Esophagus muscularis mucosa (tissue), 4 donors: ENCODE measurements around the gene FANCE. TPM values are rescaled to one million over a fixed set of nuclear protein-coding genes. Genes with fewer than 3 reads are reported as not detected.

Experiments
- DNase-seq: peaks from one replicate; pipeline ENCODE4 v3.0.0-alpha.2; 2017; ENCODE audit errors: extremely low spot score
- H3K27ac ChIP-seq, 4 donors: fragments of 200-600 bp; sonication (generic); replicated peaks in 1 of 4; 1 replicate in 3 of 4; 2 replicates in 1 of 4; pipeline ENCODE4 v1.5.1; 2016 to 2019; ENCODE audit warnings: mild to moderate bottlenecking in 1 of 4
- H3K27me3 ChIP-seq, 4 donors: fragments of 200-600 bp; sonication (generic); one replicate each; pipeline versions ENCODE4 v1.5.1 to v1.6.0; 2016 to 2019
- H3K36me3 ChIP-seq, 4 donors: fragments of 200-600 bp; sonication (generic); one replicate each; pipeline ENCODE4 v1.5.1; 2016 to 2019
- H3K4me1 ChIP-seq, 4 donors: fragments of 200-600 bp; sonication (generic); one replicate each; pipeline ENCODE4 v1.5.1; 2016 to 2019
- H3K4me3 ChIP-seq, 4 donors: fragments of 200-600 bp; sonication (generic); 1 replicate in 2 of 4; 2 replicates in 2 of 4; pipeline ENCODE4 v1.5.1; 2016 to 2019; ENCODE audit warnings: mild to moderate bottlenecking in 4 of 4, moderate library complexity in 1 of 4
- H3K9me3 ChIP-seq, 4 donors: fragments of 200-600 bp; sonication (generic); 1 replicate in 3 of 4; 2 replicates in 1 of 4; pipeline ENCODE4 v1.5.1; 2016 to 2019
- CTCF ChIP-seq, 3 experiments: fragments of 200-600 bp in 2 of 3; fragments of 450-650 bp in 1 of 3; sonication (generic) in 2 of 3; IDR thresholded peaks; one replicate each; pipeline ENCODE4 v1.5.1; 2017 to 2019; ENCODE audit warnings: antibody characterized with exemption in 3 of 3, mild to moderate bottlenecking in 2 of 3, moderate library complexity in 1 of 3
- EP300 ChIP-seq: sonication (generic); formaldehyde crosslinking; IDR thresholded peaks from one replicate; pipeline ENCODE4 v1.6.1; 2017; ENCODE audit warnings: antibody characterized with exemption
- POLR2A ChIP-seq: fragments of 450-650 bp; IDR thresholded peaks from one replicate; pipeline ENCODE4 v1.6.1; 2017; ENCODE audit warnings: antibody characterized with exemption, moderate library complexity, mild to moderate bottlenecking, low read depth
- POLR2AphosphoS5 ChIP-seq, 2 donors: sonication (generic); formaldehyde crosslinking; IDR thresholded peaks; one replicate each; pipeline ENCODE4 v1.6.1; 2017; ENCODE audit warnings: antibody characterized with exemption in 2 of 2
- WGBS: methylation state at CpG from one replicate; pipeline ENCODE4 v1.1.5; 2018; 5-methylcytosine and 5-hydroxymethylcytosine counted together
- intact Hi-C: fragments of 100-400 bp; cut with DNase I; formaldehyde crosslinking; loops from one replicate; pipeline ENCODE4 v1.15.1; 2023
- total RNA-seq, 4 donors: library from RNA; depleted of rRNA; stranded (reverse); fragments of >200 nt; gene quantifications; one replicate each; pipeline versions ENCODE4 v1.1.0 to v1.2.1, GENCODE V29; 2016

Gene FANCE
- total RNA-seq, 4 donors from 2014 or later = 1.7 to 6.3 (median 5.0) TPM

- TF ChIP-seq CTCF (IDR thresholded peaks at IDR 0.05) = no peak
- Histone ChIP-seq H3K4me1 (peaks cover 23 to 42% (median 33%) of the 10 kb centered on the region in 4 donors), H3K27me3 (no peaks in the 10 kb centered on the region), H3K9me3 (no peaks in the 10 kb centered on the region), H3K4me3 (peak overlapping the region; percentile 67 to 82 (median 70)), H3K36me3 (peaks cover 0 to 29% (median 23%) of the 10 kb centered on the region in 4 donors), H3K27ac (peak overlapping the region in 2 of 4 donors; percentile 74 to 80)
- intact Hi-C loops = no loop called here
- WGBS = 20% methylated on average over 3 of the region's 3 CpGs
- no peak for DNase-seq
Observed at GRCh38 chr6:35453236-35453635, 1.1 kb downstream of the FANCE start.

- 85% methylated on average over 9 of the region's 9 CpGs for WGBS
- Histone ChIP-seq H3K4me3 (no peak overlapping the region), H3K9me3 (no peaks in the 10 kb centered on the region), H3K27ac (no peak overlapping the region), H3K4me1 (peaks cover 23 to 36% (median 31%) of the 10 kb centered on the region in 4 donors), H3K27me3 (no peaks in the 10 kb centered on the region), H3K36me3 (peaks cover 2 to 42% (median 28%) of the 10 kb centered on the region in 4 donors)
- DNase-seq = no peak
- intact Hi-C loops = no loop called here
- TF ChIP-seq POLR2A = no peak
- TF ChIP-seq CTCF (IDR thresholded peaks at IDR 0.05) = no peak
- no peak for TF ChIP-seq EP300
- TF ChIP-seq POLR2AphosphoS5 (IDR thresholded peaks at IDR 0.05) = no peak
Observed at GRCh38 chr6:35454391-35455110, 2.4 kb downstream of the FANCE start.

GRCh38 chr6:35457907-35458306, 5.8 kb downstream of the FANCE start:
- Histone ChIP-seq H3K27me3 (no peaks in the 10 kb centered on the region), H3K36me3 (peaks cover 4 to 61% (median 37%) of the 10 kb centered on the region in 4 donors), H3K4me3 (no peak overlapping the region), H3K27ac (no peak overlapping the region), H3K4me1 (peaks cover 8 to 18% (median 16%) of the 10 kb centered on the region in 4 donors), H3K9me3 (no peaks in the 10 kb centered on the region)
- DNase-seq = no peak
- TF ChIP-seq EP300 = no peak
- TF ChIP-seq POLR2A = no peak
- no peak for TF ChIP-seq POLR2AphosphoS5 (IDR thresholded peaks at IDR 0.05)
- TF ChIP-seq CTCF (IDR thresholded peaks at IDR 0.05) = no peak
- WGBS = 81% methylated on average over 4 of the region's 4 CpGs
- intact Hi-C loops = no loop called here

- Histone ChIP-seq H3K36me3 (peaks cover 4 to 57% (median 32%) of the 10 kb centered on the region in 4 donors), H3K27me3 (no peaks in the 10 kb centered on the region), H3K27ac (no peak overlapping the region), H3K4me3 (no peak overlapping the region), H3K4me1 (no peaks in the 10 kb centered on the region), H3K9me3 (no peaks in the 10 kb centered on the region)
- 96% methylated on average over 3 of the region's 3 CpGs for WGBS
- no peak for DNase-seq
- intact Hi-C loops = no loop called here
- TF ChIP-seq POLR2AphosphoS5 (IDR thresholded peaks at IDR 0.05) (no peak), POLR2A (no peak), EP300 (no peak), CTCF (IDR thresholded peaks at IDR 0.05) (no peak)
Observed at GRCh38 chr6:35461270-35461669, 9.1 kb downstream of the FANCE start.

GRCh38 chr6:35463292-35463691, 11.2 kb downstream of the FANCE start:
- DNase-seq = no peak
- Histone ChIP-seq H3K4me3 (no peak overlapping the region), H3K27me3 (no peaks in the 10 kb centered on the region), H3K27ac (no peak overlapping the region), H3K4me1 (peaks cover 3 to 9% (median 7%) of the 10 kb centered on the region in 4 donors), H3K9me3 (no peaks in the 10 kb centered on the region), H3K36me3 (peaks cover 4 to 37% (median 19%) of the 10 kb centered on the region in 4 donors)
- intact Hi-C loops = no loop called here
- no peak for TF ChIP-seq POLR2AphosphoS5 (IDR thresholded peaks at IDR 0.05)
- no peak for TF ChIP-seq EP300
- TF ChIP-seq CTCF (IDR thresholded peaks at IDR 0.05) = no peak
- no peak for TF ChIP-seq POLR2A
- WGBS = 88% methylated on average over 4 of the region's 4 CpGs
